K562 (cell line): ENCODE measurements around the gene NHLRC2. TPM values are rescaled to one million over a fixed set of nuclear protein-coding genes. Genes with fewer than 3 reads are reported as not detected.
A peak's percentile ranks its signal among the peaks of the same experiment; 100 is the strongest.

Experiments used
- ATAC-seq: fragments of 200-7000 bp; cut with Tn5 transposase; 3 replicates; pipeline ENCODE4 v1.9.1; 2020; ENCODE audit warnings: moderate library complexity
- BruUV-seq: library from RNA; stranded (reverse); fragments of 400-500 nt; replicated peaks from 2 replicates; lab custom pipeline; 2021; lab: Mats Ljungman, UMichigan
- CTCF ChIA-PET: fragments of 300-600 bp; formaldehyde crosslinking; extraction: SDS; loops from one replicate; lab custom pipeline; 2021; ENCODE audit warnings: low intra/inter-chr PET ratio; lab: Yijun Ruan, JAX
- POLR2A ChIA-PET: fragments of 300-600, 350-650 bp; sonication (Branson Sonifier 250); formaldehyde crosslinking; extraction: SDS; loops from one replicate; lab custom pipeline; 2021; ENCODE audit warnings: antibody characterized with exemption, inconsistent platforms; lab: Yijun Ruan, JAX
- DNase-seq, 4 experiments: peaks; one replicate each; pipeline versions ENCODE4 v3.0.0 to v3.0.0-alpha.2; 2011 to 2018; ENCODE audit warnings: low spot score in 3 of 4, mixed read lengths in 3 of 4; ENCODE audit errors: extremely low read depth in 1 of 4
- FAIRE-seq: peaks from 2 replicates; lab custom pipeline; 2011; peaks lifted over from hg19 to GRCh38; lab: Jason Lieb, UNC
- H2AFZ ChIP-seq: 2 replicates; pipeline ENCODE4 v1.6.0; 2011; ENCODE audit warnings: low read depth, low read length, control low read depth, inconsistent platforms
- H3K27ac ChIP-seq: fragments of 200-600 bp; 3 replicates; pipeline ENCODE4 v1.8.0; 2011; ENCODE audit warnings: low read depth, mild to moderate bottlenecking, control low read depth, inconsistent platforms, low read length, moderate library complexity, mixed read lengths; ENCODE audit errors: extremely low read depth
- H3K27me3 ChIP-seq, 2 experiments: fragments of 300-600 bp in 1 of 2; 2 replicates in 1 of 2; 3 replicates in 1 of 2; pipeline versions ENCODE4 v1.6.0 to v1.8.0; 2011; ENCODE audit warnings: inconsistent platforms in 2 of 2, low read length in 2 of 2, mild to moderate bottlenecking in 1 of 2, mixed read lengths in 1 of 2, moderate library complexity in 1 of 2; ENCODE audit not compliant: control insufficient read depth in 2 of 2, insufficient read depth in 2 of 2
- H3K36me3 ChIP-seq: fragments of 300-600 bp; 3 replicates; pipeline ENCODE4 v1.8.0; 2011; ENCODE audit warnings: mild to moderate bottlenecking, low read length, inconsistent platforms; ENCODE audit not compliant: control insufficient read depth, insufficient read depth
- H3K4me1 ChIP-seq, 2 experiments: fragments of 200-600 bp in 1 of 2; replicated peaks in 1 of 2; 2 replicates in 1 of 2; 3 replicates in 1 of 2; pipeline versions ENCODE4 v1.5.1 to v1.8.0; 2011; ENCODE audit warnings: inconsistent platforms in 2 of 2, low read length in 2 of 2, mild to moderate bottlenecking in 1 of 2, mixed read lengths in 1 of 2, moderate library complexity in 1 of 2; ENCODE audit not compliant: control insufficient read depth in 2 of 2, insufficient read depth in 2 of 2
- H3K4me2 ChIP-seq: 2 replicates; pipeline ENCODE4 v1.6.1; 2011; ENCODE audit warnings: low read length, control low read depth, inconsistent platforms, mixed read lengths; ENCODE audit not compliant: insufficient read depth
- H3K4me3 ChIP-seq: fragments of 200-600 bp; sonication (generic), shearing (Covaris generic); 2 replicates; pipeline ENCODE4 v1.5.1; 2016; ENCODE audit warnings: control low read depth, inconsistent platforms
- H3K79me2 ChIP-seq: fragments of 200-600 bp; 3 replicates; pipeline ENCODE4 v1.8.0; 2011; ENCODE audit warnings: low read length, inconsistent platforms; ENCODE audit not compliant: control insufficient read depth, insufficient read depth
- H3K9ac ChIP-seq, 2 experiments: 2 replicates each; pipeline versions ENCODE4 v1.6.0 to v1.6.1; 2011; ENCODE audit warnings: low read depth in 2 of 2, low read length in 2 of 2, control low read depth in 1 of 2, inconsistent platforms in 1 of 2, mild to moderate bottlenecking in 1 of 2, mixed read lengths in 1 of 2; ENCODE audit not compliant: insufficient read depth in 1 of 2
- H3K9me1 ChIP-seq: one replicate; pipeline ENCODE4 v1.6.0; 2011; ENCODE audit warnings: inconsistent platforms, mild to moderate bottlenecking, low read length, moderate library complexity; ENCODE audit not compliant: control insufficient read depth, insufficient read depth
- H3K9me3 ChIP-seq: replicated peaks from 2 replicates; pipeline ENCODE4 v1.5.1; 2011; ENCODE audit warnings: low read depth, low read length, inconsistent platforms; ENCODE audit not compliant: control insufficient read depth, insufficient read depth
- H4K20me1 ChIP-seq: replicated peaks from 2 replicates; pipeline ENCODE4 v1.6.1; 2011; ENCODE audit warnings: low read length, inconsistent platforms, mixed read lengths; ENCODE audit not compliant: control insufficient read depth, insufficient read depth
- CHD2 ChIP-seq: IDR thresholded peaks from 2 replicates; pipeline ENCODE4 v1.6.1; 2011; ENCODE audit warnings: low read depth, low read length
- HDAC6 ChIP-seq: IDR thresholded peaks from 2 replicates; pipeline ENCODE4 v1.6.1; 2012; ENCODE audit warnings: low read depth, mild to moderate bottlenecking, control low read depth, inconsistent platforms, low read length, moderate library complexity
- HEY1 ChIP-seq: fragments of 250-450 bp; sonication (Bioruptor Pico); IDR thresholded peaks from 2 replicates; pipeline ENCODE4 v1.5.0; 2020; ENCODE audit warnings: mild to moderate bottlenecking, moderate library complexity, borderline replicate concordance
- ILF3 ChIP-seq: fragments of 450-650 bp; IDR thresholded peaks from 2 replicates; pipeline ENCODE4 v1.6.1; 2018; ENCODE audit warnings: antibody characterized with exemption, mild to moderate bottlenecking, moderate library complexity, borderline replicate concordance
- NUFIP1 ChIP-seq: fragments of 450-650 bp; IDR thresholded peaks from 2 replicates; pipeline ENCODE4 v1.6.1; 2018; ENCODE audit not compliant: partially characterized antibody
- U2AF2 ChIP-seq: fragments of 200-400 bp; formaldehyde crosslinking; optimal IDR thresholded peaks from 2 replicates; pipeline ENCODE3; 2017; ENCODE audit warnings: low read depth, mild to moderate bottlenecking, low read length
- ZNF146 ChIP-seq: IDR thresholded peaks from one replicate; pipeline ENCODE4 v1.6.1; 2018; ENCODE audit warnings: missing compliant biosample characterization; ENCODE audit not compliant: unreplicated experiment
- ZNF282 ChIP-seq: sonication (generic); formaldehyde crosslinking; IDR thresholded peaks from 2 replicates; pipeline ENCODE4 v1.8.1; 2023; ENCODE audit warnings: missing genetic modification reagents
- ZNF717 ChIP-seq: fragments of 250-450 bp; sonication (Bioruptor Pico); IDR thresholded peaks from 2 replicates; pipeline ENCODE4 v1.5.0; 2021
- in situ Hi-C: fragments of 300-500 bp; cut with MboI; formaldehyde crosslinking; loops from 4 replicates; pipeline ENCODE4 v1.15.0; 2018; ENCODE audit warnings: inconsistent platforms, mixed read lengths
- intact Hi-C: fragments of 100-400 bp; cut with micrococcal nuclease; formaldehyde crosslinking; loops from 2 replicates; pipeline ENCODE4 v1.14.2; 2022
- polyA plus RNA-seq, 8 experiments: library from polyadenylated mRNA; depleted of rRNA in 4 of 8; stranded (reverse) in 5 of 8; unstranded in 3 of 8; fragments of >200 nt; fragmentation: Nextera tagmentation in 2 of 8; fragmentation: Illumina TruSeq in 1 of 8; extraction: Ambion mirVana in 2 of 8; extraction: Trizol in 1 of 8; gene quantifications; 2 replicates each; pipeline versions ENCODE4 v1.2.1 to v1.2.3, GENCODE V29; 2011 to 2014; ENCODE audit warnings: inconsistent platforms in 1 of 8, missing spikeins in 1 of 8
- total RNA-seq, 7 experiments: library from RNA; depleted of rRNA in 6 of 7; stranded (reverse); fragments of >200 nt in 6 of 7; fragmentation: Illumina TruSeq in 2 of 7; extraction: Trizol in 2 of 7; gene quantifications; 2 replicates each; pipeline versions ENCODE4 v1.2.1 to v1.2.3, GENCODE V29; 2011 to 2021; ENCODE audit warnings: low replicate concordance in 1 of 7
- TF ChIP-seq, protein P1 (sequence below): fragments of 450-650 bp; IDR thresholded peaks from 2 replicates; pipeline ENCODE4 v1.6.1; 2016; ENCODE audit warnings: low read depth, mild to moderate bottlenecking, moderate library complexity
- TF ChIP-seq, protein P2 (sequence below): sonication (generic); formaldehyde crosslinking; IDR thresholded peaks from 2 replicates; pipeline ENCODE4 v1.8.0; 2022; ENCODE audit warnings: mild to moderate bottlenecking, missing genetic modification reagents
- TF ChIP-seq, protein P3 (sequence below): fragments of 250-450 bp; sonication (Bioruptor Pico); IDR thresholded peaks from 2 replicates; pipeline ENCODE4 v1.5.0; 2021

NHLRC2 gene
- total and polyA plus RNA-seq, 9 of the 15 experiments (the other 6 are each of a cell fraction or from before 2014, with no cell fraction given), result 1.5 to 22.4 (median 10.3) TPM

DNA sequence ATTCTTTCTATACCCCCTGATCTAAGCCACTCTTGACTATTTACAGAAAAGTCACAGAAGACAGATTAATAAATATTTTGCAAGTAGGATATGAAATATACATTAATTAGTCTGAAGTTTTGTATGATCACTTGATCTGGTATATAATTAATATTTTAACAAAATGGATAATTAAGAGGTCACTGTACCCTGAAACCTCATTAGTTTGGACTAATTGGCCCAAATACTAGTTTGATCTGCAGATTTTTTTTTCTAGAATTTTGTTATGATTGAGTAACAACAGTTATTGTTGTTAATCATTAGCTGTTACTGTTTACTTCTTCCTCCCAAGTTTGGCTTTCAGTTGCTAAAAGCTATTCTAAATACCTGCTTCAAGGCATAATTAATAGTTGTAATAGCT, 2.7 kb downstream of the NHLRC2 start:
- no peak for ATAC-seq
- H3K9me1 ChIP-seq, result no peaks in the 10 kb centered on the region
- TF ChIP-seq NUFIP1 (no peak), U2AF2 (no peak), HDAC6 (no peak), ZNF717 (CRISPR knock-in tag) (no peak), ZNF146 (CRISPR knock-in tag) (no peak), ILF3 (no peak), CHD2 (no peak), HEY1 (CRISPR knock-in tag) (no peak), ZNF282 (no peak)
- TF ChIP-seq, protein P1, sequence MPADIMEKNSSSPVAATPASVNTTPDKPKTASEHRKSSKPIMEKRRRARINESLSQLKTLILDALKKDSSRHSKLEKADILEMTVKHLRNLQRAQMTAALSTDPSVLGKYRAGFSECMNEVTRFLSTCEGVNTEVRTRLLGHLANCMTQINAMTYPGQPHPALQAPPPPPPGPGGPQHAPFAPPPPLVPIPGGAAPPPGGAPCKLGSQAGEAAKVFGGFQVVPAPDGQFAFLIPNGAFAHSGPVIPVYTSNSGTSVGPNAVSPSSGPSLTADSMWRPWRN, result no peak
- TF ChIP-seq, protein P2, sequence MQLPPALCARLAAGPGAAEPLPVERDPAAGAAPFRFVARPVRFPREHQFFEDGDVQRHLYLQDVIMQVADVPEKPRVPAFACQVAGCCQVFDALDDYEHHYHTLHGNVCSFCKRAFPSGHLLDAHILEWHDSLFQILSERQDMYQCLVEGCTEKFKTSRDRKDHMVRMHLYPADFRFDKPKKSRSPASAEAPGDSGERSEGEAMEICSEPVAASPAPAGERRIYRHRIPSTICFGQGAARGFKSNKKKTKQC, result no peak
- TF ChIP-seq, protein P3, sequence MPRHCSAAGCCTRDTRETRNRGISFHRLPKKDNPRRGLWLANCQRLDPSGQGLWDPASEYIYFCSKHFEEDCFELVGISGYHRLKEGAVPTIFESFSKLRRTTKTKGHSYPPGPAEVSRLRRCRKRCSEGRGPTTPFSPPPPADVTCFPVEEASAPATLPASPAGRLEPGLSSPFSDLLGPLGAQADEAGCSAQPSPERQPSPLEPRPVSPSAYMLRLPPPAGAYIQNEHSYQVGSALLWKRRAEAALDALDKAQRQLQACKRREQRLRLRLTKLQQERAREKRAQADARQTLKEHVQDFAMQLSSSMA (CRISPR knock-in tag), result no peak
- FAIRE-seq, result no peak
- in situ Hi-C loops, result no loop called here
- intact Hi-C loops, result loop anchor here (10.0 kb wide), 1 partner anchor 168 kb away; no protein-coding TSS in a partner anchor
- H3K4me2 ChIP-seq, result no peak overlapping the region
- no peak for DNase-seq
- no peaks in the 10 kb centered on the region for H3K27me3 ChIP-seq
- BruUV-seq, result no TSS peak
- H3K9ac ChIP-seq, result peak overlapping the region in 1 of 2 experiments; percentile 78; a peak in 2 of 4 replicates
- no peak overlapping the region for H3K27ac ChIP-seq
- H3K4me1 ChIP-seq, result peaks cover 0 to 3% of the 10 kb centered on the region in 2 experiments; a peak in 2 of 5 replicates
- H4K20me1 ChIP-seq, result no peaks in the 10 kb centered on the region
- ChIA-PET POLR2A (interaction anchor here (1.0 kb wide), 1 partner anchor 12 kb away, joined by 4 read pairs; no protein-coding TSS in a partner anchor), CTCF (no interaction called here)
- H3K79me2 ChIP-seq, result peaks cover 70% of the 10 kb centered on the region
- H3K4me3 ChIP-seq, result no peak overlapping the region
- H3K36me3 ChIP-seq, result peaks cover 36% of the 10 kb centered on the region
- H2AFZ ChIP-seq, result no peak overlapping the region
- H3K9me3 ChIP-seq, result no peaks in the 10 kb centered on the region
